Spinal cord (tissue), 10 donors: ENCODE results near the gene ERCC6L. TPM values are rescaled to one million over a fixed set of nuclear protein-coding genes. Genes with fewer than 3 reads are reported as not detected.
A peak's percentile ranks its signal among the peaks of the same experiment; 100 is the strongest.
"Not testable (repeated sequence)": the region's sequence is repeated elsewhere in the genome, so short reads cannot be mapped to it uniquely, and the experiment has no call there.

ENCODE experiments used
- DNase-seq, 6 donors: peaks; one replicate each; pipeline versions ENCODE4 v3.0.0 to v3.0.0-alpha.2; 2013 to 2015; ENCODE audit warnings: low spot score in 6 of 6, low read depth in 4 of 6
- H3K27ac ChIP-seq: one replicate; pipeline ENCODE4 v1.5.1; 2013; ENCODE audit warnings: low read depth, low read length, control low read depth
- H3K27me3 ChIP-seq: one replicate; pipeline ENCODE4 v1.6.1; 2013; ENCODE audit warnings: low read length; ENCODE audit not compliant: control insufficient read depth, insufficient read depth
- H3K36me3 ChIP-seq: one replicate; pipeline ENCODE4 v1.6.1; 2013; ENCODE audit warnings: low read length; ENCODE audit not compliant: control insufficient read depth, insufficient read depth
- H3K4me1 ChIP-seq: one replicate; pipeline ENCODE4 v1.6.1; 2013; ENCODE audit warnings: low read length; ENCODE audit not compliant: control insufficient read depth, insufficient read depth
- H3K4me3 ChIP-seq: one replicate; pipeline ENCODE4 v1.5.1; 2013; ENCODE audit warnings: low read depth, low read length, control low read depth
- H3K9me3 ChIP-seq: one replicate; pipeline ENCODE4 v1.6.1; 2013; ENCODE audit warnings: low read length; ENCODE audit not compliant: control insufficient read depth, insufficient read depth
- WGBS: methylation state at CpG from one replicate; pipeline ENCODE4 v1.1.5; 2013; ENCODE audit warnings: missing lambda C conversion rate; ENCODE audit not compliant: insufficient coverage; 5-methylcytosine and 5-hydroxymethylcytosine counted together
- polyA plus RNA-seq, 2 donors: library from polyadenylated mRNA; unstranded; fragments of 120-200 nt; gene quantifications; one replicate each; pipeline ENCODE4 v1.2.1, GENCODE V29; 2013; ENCODE audit not compliant: insufficient read length in 2 of 2
- total RNA-seq, 2 donors: library from RNA; depleted of rRNA in 1 of 2; stranded (reverse); fragments of 120-200 nt in 1 of 2; fragments of >200 nt in 1 of 2; gene quantifications; one replicate each; pipeline versions ENCODE4 v1.2.3 to v1.2.4, GENCODE V29; 2013 to 2014
- donor health status: healthy.

The ERCC6L gene
- total and polyA plus RNA-seq, 4 donors = 1.3 to 1.7 (median 1.5) TPM

DNA sequence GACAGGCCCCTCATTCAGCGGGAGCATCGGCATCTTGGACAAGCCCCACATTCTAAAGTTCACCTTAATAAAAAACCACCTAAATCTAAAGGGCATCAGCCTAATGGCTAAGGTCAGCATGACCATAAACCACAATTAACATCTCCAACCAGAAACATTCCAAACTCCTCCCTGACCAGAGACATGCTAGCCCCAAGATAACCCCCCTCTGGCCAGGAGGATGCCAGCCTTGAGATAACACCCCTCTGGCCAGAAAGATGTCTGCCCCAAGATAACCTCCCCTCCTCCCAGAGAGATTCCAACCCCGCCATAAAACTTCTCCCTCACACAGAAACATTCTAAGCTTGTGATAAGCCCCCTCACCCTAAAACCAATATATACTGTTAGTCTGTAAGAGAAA, 18.5 kb downstream of the ERCC6L start:
- not testable (repeated sequence) for H3K27ac ChIP-seq, H3K4me1 ChIP-seq, H3K4me3 ChIP-seq, H3K9me3 ChIP-seq, DNase-seq, H3K27me3 ChIP-seq, H3K36me3 ChIP-seq
- 100% methylated on average over 2 of the region's 3 CpGs for WGBS

DNA sequence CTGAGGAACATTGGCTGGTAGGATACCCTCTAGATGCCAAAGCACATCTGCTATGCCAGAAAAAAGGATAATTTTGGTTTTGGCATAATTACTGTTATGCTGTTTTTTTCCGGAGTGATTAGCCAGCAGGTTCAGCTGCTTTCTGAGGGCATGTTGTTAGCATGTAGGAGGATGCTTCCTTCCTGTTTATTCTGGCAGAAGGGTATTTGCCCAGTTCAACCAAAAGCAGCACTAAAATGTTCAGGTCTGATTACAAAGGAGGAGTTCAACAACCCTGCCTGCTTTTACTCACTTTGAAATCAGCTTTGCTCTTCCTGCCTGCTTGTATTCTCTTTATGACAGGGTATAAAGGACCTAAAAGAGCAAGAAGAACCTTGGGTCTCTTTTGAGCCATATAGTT, 21.9 kb downstream of the ERCC6L start:
- Histone ChIP-seq H3K4me1 (no peaks in the 10 kb centered on the region), H3K9me3 (no peaks in the 10 kb centered on the region), H3K27me3 (peaks cover 2% of the 10 kb centered on the region), H3K4me3 (no peak overlapping the region), H3K27ac (no peak overlapping the region), H3K36me3 (no peaks in the 10 kb centered on the region)
- 43% methylated on average over 1 of the region's 1 CpG for WGBS
- DNase-seq = peak in 1 of 6 donors; percentile 2

DNA sequence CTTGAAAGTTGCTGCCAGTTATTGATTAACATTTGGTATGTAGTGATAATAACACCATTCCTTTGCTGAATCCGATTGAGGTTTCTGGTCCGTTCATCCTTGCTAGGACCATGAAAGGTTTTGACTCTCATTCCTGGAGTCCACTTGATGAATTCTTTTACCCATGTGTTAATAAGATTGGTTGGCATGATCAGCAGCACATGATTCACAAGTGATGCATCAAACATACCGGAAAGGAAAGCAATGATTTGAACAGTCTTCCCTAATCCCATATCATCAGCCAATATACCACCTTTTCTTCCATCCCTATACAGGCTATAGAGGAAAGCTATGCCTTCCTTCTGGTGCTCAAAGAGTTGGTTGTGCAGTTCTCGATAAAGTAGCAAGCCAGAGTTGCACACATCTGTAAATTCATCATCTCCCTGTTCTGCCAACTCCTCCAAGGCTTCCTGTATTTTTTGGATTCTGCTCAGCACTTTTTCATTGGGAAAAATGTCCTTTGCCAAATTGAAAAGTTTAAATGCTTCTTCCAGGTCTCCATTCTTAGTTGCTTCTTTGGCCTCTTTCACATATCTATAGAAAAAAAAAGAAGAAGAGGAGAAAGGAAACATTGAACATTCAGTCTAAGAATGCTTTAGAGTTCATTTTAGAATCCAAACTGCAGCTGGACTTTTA, 30.6 kb downstream of the ERCC6L start:
- Histone ChIP-seq H3K36me3 (no peaks in the 10 kb centered on the region), H3K27me3 (peaks cover 5% of the 10 kb centered on the region), H3K4me1 (no peaks in the 10 kb centered on the region), H3K27ac (no peak overlapping the region), H3K9me3 (no peaks in the 10 kb centered on the region), H3K4me3 (no peak overlapping the region)
- peak in 1 of 6 donors; percentile 4 for DNase-seq
- 79% methylated on average over 1 of the region's 4 CpGs for WGBS

DNA sequence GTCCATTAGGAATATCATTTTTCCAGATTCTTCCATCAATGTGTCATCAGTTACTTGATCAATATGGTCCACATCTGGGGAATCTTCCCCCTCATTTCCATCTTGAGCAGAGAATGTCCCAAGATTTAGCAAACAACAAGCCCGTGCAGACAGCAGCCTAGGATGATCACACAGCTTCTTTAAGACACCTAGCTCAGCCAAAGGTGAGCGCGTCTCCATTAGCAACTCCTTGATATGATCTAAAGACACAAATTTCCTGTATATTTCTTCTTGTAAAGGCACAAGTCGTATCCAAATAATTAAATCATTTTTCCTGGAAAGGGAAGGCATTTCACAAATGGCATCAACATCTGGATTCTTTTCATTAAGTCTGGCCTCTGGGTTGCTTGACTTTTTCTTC, 31.5 kb downstream of the ERCC6L start:
- Histone ChIP-seq H3K4me3 (no peak overlapping the region), H3K27me3 (peaks cover 8% of the 10 kb centered on the region), H3K9me3 (no peaks in the 10 kb centered on the region), H3K4me1 (no peaks in the 10 kb centered on the region), H3K27ac (no peak overlapping the region), H3K36me3 (no peaks in the 10 kb centered on the region)
- no peak for DNase-seq
- 100% methylated on average over 3 of the region's 4 CpGs for WGBS

DNA sequence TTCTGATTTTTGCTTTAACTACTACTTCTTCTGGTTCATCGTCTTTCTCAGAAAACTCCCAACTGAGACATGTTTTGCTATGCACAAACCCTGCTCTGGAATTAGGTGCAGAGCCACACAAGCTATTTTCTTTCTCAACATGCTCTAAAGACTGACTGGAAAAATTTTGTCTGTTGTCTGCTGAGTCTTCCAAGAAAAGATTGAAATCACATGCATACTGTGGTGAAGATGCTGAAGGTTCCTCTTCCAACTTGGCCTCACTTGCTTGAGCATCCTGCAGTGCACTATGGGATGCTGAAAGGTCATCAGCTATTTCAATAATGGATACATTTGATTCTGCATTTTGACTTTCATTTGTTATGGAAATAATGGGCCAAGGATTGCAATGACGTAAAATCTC, 33.1 kb downstream of the ERCC6L start:
- Histone ChIP-seq H3K4me3 (no peak overlapping the region), H3K27ac (peak overlapping the region; percentile 33), H3K9me3 (no peaks in the 10 kb centered on the region), H3K4me1 (no peaks in the 10 kb centered on the region), H3K27me3 (peaks cover 8% of the 10 kb centered on the region), H3K36me3 (no peaks in the 10 kb centered on the region)
- peak in 1 of 6 donors; percentile 18 for DNase-seq
- 67% methylated on average over 1 of the region's 2 CpGs for WGBS

DNA sequence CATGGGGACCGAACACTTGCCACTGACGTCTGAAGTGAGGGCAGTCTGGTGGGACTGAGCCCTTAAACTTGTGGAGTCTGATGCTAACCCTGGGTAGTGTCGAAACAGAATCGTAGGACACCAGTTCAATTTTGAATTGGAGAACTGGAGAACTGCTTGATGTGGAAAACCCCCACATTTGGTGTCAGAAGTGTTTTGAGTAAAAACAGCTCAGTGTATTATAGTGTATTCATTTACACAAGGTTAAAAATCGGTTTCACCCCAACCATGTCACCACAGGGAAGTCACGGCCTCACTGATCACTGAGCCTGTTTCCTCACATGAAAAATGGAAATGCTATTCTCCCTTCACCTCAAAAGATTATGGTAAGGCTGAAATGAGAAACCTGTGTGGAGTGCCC, 35.4 kb downstream of the ERCC6L start:
- peaks cover 4% of the 10 kb centered on the region for H3K27me3 ChIP-seq
- no peaks in the 10 kb centered on the region for H3K4me1 ChIP-seq
- 60% methylated on average over 2 of the region's 6 CpGs for WGBS
- DNase-seq = no peak
- H3K27ac ChIP-seq = no peak overlapping the region
- no peaks in the 10 kb centered on the region for H3K36me3 ChIP-seq
- H3K9me3 ChIP-seq = no peaks in the 10 kb centered on the region
- no peak overlapping the region for H3K4me3 ChIP-seq

DNA sequence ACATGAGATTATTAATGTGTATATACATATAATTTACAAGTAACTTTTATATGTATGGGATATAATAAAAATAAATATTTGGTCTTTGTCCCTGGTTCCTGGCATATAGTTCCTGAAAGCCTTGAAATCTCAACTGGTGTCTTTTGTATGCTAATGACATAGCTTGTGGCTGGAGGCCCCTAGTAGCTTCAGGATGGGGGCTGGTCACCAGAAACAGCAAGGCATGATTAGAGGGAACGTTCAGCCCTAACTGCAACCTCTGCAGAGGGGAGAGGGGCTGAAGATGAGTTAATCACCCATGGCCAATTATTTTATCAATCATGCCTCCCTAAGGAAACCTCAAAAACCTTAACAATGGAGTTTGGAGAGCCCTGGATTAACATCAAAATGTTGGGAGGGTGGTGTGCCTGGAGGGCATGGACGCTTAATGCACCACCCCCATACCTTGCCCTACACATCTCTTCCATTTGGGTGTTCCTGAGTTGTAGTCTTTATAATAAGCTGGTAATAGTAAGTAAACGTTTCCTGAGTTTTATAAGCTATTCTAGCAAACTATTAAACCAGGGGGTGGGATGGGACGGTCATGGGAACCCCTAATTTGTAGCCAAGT, 35.9 kb downstream of the ERCC6L start:
- Histone ChIP-seq H3K36me3 (no peaks in the 10 kb centered on the region), H3K4me1 (no peaks in the 10 kb centered on the region), H3K27ac (no peak overlapping the region), H3K4me3 (no peak overlapping the region), H3K27me3 (peaks cover 4% of the 10 kb centered on the region), H3K9me3 (no peaks in the 10 kb centered on the region)
- 67% methylated on average over 1 of the region's 4 CpGs for WGBS
- DNase-seq = no peak

DNA sequence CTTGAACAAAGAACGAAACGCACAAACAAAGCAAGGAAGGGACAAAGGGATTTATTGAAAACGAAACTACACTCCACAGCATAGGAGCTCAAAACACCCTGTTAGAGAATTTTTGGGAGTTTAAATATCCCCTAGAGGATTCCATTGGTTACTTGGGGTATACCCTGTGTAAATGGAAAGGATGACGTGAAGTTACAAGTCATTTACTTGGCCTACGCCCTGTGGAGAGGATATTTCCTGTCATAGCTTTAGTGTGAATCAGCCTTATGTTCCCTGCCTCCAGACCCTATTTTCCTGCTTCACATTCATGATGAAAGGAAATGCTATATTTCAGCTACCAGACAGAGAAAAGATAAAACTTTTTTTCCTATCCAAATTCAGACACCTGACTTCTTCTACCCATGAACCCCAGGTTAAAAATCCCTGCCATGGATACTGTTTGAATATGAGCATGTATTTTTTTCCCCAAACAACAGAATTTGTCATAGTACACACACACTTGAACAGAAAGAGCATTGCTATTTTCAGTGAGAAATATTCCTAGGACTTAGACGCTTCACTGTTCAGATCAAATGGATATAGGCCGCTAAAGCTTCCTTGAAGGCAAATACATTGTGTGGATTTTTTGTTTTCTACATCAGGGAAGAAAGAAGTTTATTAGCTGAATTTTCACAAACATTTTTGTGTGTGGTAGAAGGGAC, 36.8 kb downstream of the ERCC6L start:
- Histone ChIP-seq H3K36me3 (no peaks in the 10 kb centered on the region), H3K27me3 (peaks cover 4% of the 10 kb centered on the region), H3K27ac (no peak overlapping the region), H3K9me3 (no peaks in the 10 kb centered on the region), H3K4me3 (no peak overlapping the region), H3K4me1 (no peaks in the 10 kb centered on the region)
- no CpG with 5 or more reads among the region's 7 CpGs for WGBS
- no peak for DNase-seq

DNA sequence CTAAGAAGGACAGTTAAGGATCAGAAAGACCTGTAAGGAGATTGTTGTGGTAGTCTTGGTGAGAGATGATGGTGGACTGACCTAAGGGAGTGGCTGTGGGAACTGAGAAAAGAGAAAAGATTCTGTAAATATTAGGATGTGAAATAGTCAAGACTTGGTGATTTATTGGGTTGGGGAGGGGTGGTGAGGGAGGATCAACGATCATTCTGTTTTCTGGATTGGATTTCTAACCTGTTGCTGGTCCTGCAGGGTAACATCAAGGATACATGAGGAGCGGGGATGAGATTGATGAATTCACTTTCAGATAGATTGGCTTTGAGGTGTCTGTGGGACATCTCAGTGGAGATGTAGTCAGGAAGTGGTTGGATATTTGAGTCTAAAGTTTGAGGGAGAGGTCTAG, 55.9 kb downstream of the ERCC6L start:
- Histone ChIP-seq H3K36me3 (peaks cover 3% of the 10 kb centered on the region), H3K27ac (no peak overlapping the region), H3K4me3 (no peak overlapping the region), H3K27me3 (peaks cover 2% of the 10 kb centered on the region), H3K9me3 (no peaks in the 10 kb centered on the region), H3K4me1 (peaks cover 5% of the 10 kb centered on the region)
- WGBS = 81% methylated on average over 2 of the region's 2 CpGs
- DNase-seq = no peak
